BE2C (cell line): Measurements from ENCODE around the gene C7orf57.

ENCODE experiments used
- DNase-seq: peaks from one replicate; pipeline ENCODE4 v3.0.0-alpha.2; 2020
- H3K27me3 ChIP-seq: fragments of 250-450 bp; sonication (Bioruptor Pico); 2 replicates; pipeline ENCODE4 v1.5.1; 2020; ENCODE audit warnings: mild to moderate bottlenecking
- H3K36me3 ChIP-seq: fragments of 250-450 bp; sonication (Bioruptor Pico); 2 replicates; pipeline ENCODE4 v1.5.1; 2020; ENCODE audit warnings: mild to moderate bottlenecking
- H3K4me1 ChIP-seq: fragments of 250-450 bp; sonication (Bioruptor Pico); 2 replicates; pipeline ENCODE4 v1.5.1; 2020
- H3K4me3 ChIP-seq: 2 replicates; pipeline ENCODE4 v1.5.1; 2011; ENCODE audit warnings: low read depth, low read length
- H3K9me3 ChIP-seq: fragments of 250-450 bp; sonication (Bioruptor Pico); 2 replicates; pipeline ENCODE4 v1.5.1; 2020
- TF ChIP-seq, protein P1 (sequence below): IDR thresholded peaks from 2 replicates; pipeline ENCODE4 v1.5.1; 2012; ENCODE audit warnings: mild to moderate bottlenecking, low read depth, low read length

Gene C7orf57

DNA sequence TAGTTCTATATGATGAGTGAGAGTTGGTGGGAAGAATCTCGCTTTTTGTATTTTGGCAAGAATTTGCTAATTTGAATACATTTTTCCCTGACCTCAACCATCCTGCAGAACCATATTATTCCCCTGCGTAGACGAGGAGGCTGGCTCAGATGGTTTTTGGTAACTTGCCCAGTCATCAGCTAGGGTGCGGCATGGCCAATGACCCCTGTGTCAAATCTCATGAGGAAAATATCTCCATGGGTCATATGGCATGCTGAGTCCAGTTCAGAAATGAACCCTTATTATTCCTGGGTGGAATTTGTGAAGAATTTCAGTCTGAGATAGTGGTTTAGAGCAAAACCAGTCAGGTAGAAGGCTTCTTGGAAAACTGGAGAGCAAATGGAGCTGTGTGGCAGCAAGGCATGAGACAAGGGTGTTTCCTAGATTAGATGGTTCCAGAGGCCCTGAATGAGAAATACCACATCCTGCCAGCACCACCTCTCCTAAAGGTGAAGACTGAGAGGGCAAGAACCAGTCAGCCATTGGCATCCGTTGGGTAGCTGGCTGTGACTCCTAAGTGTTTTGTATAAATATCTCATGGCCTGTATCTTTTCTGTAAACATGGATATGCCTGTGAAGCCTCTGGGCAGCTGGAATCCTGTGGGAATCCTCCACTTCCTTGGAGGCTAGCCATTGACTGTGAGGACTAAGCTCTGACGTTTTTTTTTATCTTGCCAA is 47.9 kb downstream of the C7orf57 start:
- H3K4me1 ChIP-seq, result peaks cover 15% of the 10 kb centered on the region
- TF ChIP-seq, protein P1, sequence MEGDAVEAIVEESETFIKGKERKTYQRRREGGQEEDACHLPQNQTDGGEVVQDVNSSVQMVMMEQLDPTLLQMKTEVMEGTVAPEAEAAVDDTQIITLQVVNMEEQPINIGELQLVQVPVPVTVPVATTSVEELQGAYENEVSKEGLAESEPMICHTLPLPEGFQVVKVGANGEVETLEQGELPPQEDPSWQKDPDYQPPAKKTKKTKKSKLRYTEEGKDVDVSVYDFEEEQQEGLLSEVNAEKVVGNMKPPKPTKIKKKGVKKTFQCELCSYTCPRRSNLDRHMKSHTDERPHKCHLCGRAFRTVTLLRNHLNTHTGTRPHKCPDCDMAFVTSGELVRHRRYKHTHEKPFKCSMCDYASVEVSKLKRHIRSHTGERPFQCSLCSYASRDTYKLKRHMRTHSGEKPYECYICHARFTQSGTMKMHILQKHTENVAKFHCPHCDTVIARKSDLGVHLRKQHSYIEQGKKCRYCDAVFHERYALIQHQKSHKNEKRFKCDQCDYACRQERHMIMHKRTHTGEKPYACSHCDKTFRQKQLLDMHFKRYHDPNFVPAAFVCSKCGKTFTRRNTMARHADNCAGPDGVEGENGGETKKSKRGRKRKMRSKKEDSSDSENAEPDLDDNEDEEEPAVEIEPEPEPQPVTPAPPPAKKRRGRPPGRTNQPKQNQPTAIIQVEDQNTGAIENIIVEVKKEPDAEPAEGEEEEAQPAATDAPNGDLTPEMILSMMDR, result no peak
- no peak for DNase-seq

DNA sequence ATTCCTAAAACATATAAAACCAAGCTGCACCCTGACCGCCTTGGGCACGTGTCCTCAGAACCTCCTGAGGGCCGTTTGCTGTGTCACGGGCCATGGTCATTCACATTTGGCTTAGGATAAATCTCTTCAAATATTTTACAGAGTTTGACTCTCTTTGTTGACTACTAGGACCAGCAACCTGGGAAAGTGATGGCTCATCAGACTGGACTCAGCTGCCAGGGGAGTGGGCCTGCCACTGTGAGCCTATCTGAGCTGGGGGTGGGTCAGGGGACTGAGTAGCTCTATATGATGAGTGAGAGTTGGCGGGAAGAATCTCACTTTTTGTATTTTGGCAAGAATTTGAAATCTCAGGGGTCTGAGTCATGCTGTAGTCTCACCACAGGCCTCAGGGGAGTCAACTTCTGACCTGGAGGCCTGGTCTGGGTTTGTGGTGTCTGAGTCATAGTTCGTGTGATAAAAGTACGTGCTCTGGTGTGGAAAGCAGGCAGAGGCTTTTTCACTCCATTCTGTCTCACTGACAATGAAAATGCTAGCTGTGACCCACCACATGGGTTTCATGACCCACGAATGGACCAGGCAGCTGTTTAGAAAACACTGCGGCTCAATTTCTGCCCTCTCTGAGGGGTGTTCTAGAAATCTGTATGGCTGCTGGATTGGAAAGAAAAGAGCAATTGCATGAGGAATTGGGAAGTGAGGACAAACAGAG is 49.5 kb downstream of the C7orf57 start:
- H3K36me3 ChIP-seq, result no peaks in the 10 kb centered on the region
- H3K9me3 ChIP-seq, result no peaks in the 10 kb centered on the region
- no peak overlapping the region for H3K4me3 ChIP-seq
- peaks cover 15% of the 10 kb centered on the region for H3K4me1 ChIP-seq
- peak; percentile 81 for DNase-seq
- TF ChIP-seq, protein P1, result no peak
- H3K27me3 ChIP-seq, result no peaks in the 10 kb centered on the region

More for the DNA sequence above, 47.9 kb downstream of the C7orf57 start:
- no peaks in the 10 kb centered on the region for H3K9me3 ChIP-seq
- no peak overlapping the region for H3K4me3 ChIP-seq
- no peaks in the 10 kb centered on the region for H3K27me3 ChIP-seq
- no peaks in the 10 kb centered on the region for H3K36me3 ChIP-seq

DNA sequence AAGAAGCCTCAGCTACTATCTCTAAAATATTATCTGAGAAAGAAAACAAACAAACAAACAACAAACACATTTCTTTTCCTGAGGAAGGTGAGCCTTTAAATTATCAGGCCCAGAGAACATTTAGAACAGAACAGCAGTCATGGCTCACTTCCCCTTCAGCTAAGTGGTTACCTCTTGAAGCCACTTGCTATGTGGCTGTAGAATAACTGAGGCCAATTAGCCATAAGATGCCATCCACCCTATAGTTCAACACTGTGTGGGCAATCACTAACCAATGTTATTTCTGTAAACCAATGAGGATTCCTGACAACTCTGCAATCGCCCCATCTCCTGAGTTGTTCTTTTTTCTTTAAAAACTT is 50.1 kb downstream of the C7orf57 start:
- DNase-seq, result no peak
- H3K9me3 ChIP-seq, result no peaks in the 10 kb centered on the region
- peaks cover 15% of the 10 kb centered on the region for H3K4me1 ChIP-seq
- no peak overlapping the region for H3K4me3 ChIP-seq
- TF ChIP-seq, protein P1, result no peak
- no peaks in the 10 kb centered on the region for H3K36me3 ChIP-seq
- no peaks in the 10 kb centered on the region for H3K27me3 ChIP-seq

DNA sequence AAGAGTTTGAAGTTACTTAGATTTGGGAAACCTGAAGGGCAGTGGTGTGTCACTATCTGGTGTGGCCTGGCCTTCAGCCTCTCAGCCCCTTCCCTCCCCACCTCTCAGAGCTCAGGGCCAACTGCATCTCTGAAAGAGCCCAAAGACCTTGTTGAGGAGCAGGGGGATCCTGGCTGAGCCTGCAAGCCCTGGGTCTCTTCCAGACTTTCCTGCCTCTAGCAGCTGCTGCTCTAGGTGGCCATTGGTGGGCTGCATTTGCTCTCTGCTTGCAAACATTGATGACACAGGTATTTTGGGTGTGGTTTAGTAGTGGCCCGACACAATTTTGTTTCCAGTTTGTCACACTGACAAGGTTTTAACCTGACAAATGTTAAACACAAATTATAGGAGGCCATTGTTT is 50.6 kb downstream of the C7orf57 start:
- no peak for DNase-seq
- Histone ChIP-seq H3K4me1 (peaks cover 15% of the 10 kb centered on the region), H3K4me3 (no peak overlapping the region), H3K9me3 (no peaks in the 10 kb centered on the region), H3K27me3 (no peaks in the 10 kb centered on the region), H3K36me3 (no peaks in the 10 kb centered on the region)
- TF ChIP-seq, protein P1, result no peak

DNA sequence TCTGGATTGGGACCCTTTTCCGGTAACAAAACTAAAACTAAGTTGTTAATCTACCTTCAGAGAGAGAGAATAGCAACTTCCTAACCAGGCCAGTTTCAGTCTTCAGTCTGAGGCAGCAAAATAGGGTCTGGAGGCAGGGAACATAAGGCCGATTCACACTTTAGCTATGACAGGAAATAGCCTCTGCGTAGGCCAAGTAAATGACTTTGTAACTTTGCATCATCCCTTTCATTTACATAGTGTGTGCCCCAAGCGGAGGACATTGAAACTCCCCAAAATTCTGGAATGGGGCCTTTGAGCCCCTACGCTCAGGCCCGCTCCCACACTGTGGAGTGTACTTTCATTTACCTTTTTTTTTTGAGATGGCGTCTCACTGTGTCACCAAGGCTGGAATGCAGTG is 52.0 kb downstream of the C7orf57 start:
- no peak overlapping the region for H3K4me3 ChIP-seq
- H3K36me3 ChIP-seq, result no peaks in the 10 kb centered on the region
- no peak for DNase-seq
- no peaks in the 10 kb centered on the region for H3K9me3 ChIP-seq
- H3K27me3 ChIP-seq, result no peaks in the 10 kb centered on the region
- TF ChIP-seq, protein P1, result no peak
- peaks cover 15% of the 10 kb centered on the region for H3K4me1 ChIP-seq

DNA sequence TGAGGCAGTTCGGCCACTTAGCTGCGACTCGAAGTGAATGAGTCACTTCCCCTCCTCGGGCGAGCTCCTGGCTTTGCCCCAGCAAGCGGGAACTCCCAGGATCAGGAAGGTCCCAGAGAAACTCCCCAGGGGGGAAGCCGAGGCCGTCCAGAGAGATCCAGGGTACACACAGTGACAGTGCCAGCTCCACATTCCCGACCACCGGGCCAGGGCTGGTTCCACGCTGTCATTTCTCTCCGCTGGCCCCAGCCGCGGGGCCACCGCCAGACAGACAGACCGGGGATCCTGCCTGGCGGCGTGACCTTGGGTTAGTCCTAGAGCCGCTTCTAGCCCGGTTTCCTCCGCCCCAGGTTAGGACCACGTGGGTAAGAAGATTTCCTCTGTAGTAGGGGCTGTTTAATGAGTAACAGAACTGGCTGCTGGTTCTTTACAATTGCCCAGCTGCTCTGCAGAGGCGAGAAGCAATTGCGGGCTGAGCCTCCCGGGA is 53.3 kb downstream of the C7orf57 start:
- H3K4me3 ChIP-seq, result peak overlapping the region; percentile 79
- H3K9me3 ChIP-seq, result no peaks in the 10 kb centered on the region
- no peaks in the 10 kb centered on the region for H3K36me3 ChIP-seq
- TF ChIP-seq, protein P1, result no peak
- H3K4me1 ChIP-seq, result peaks cover 15% of the 10 kb centered on the region
- peak; percentile 88 for DNase-seq
- no peaks in the 10 kb centered on the region for H3K27me3 ChIP-seq
